Choroid plexus epithelial cell (primary cell): Measurements from ENCODE around the gene OTUD4.
"Not testable (repeated sequence)": the region's sequence is repeated elsewhere in the genome, so short reads cannot be mapped to it uniquely, and the experiment has no call there.

ENCODE experiments used
- DNase-seq: peaks from one replicate; pipeline ENCODE4 v3.0.0-alpha.2; 2010; ENCODE audit warnings: low read depth
- H3K4me3 ChIP-seq: 2 replicates; pipeline ENCODE4 v1.5.1; 2011; ENCODE audit warnings: low read depth, mild to moderate bottlenecking, control low read depth, low read length, moderate library complexity
- TF ChIP-seq, protein P1 (sequence below): conservative IDR thresholded peaks from 2 replicates; pipeline ENCODE4 v1.5.1; 2011; ENCODE audit warnings: low read depth, mild to moderate bottlenecking, control low read depth, inconsistent platforms, low read length, moderate library complexity

The OTUD4 gene

GRCh38 chr4:145153904-145154298, 26.5 kb downstream of the OTUD4 start:
- no peak for DNase-seq
- TF ChIP-seq, protein P1, sequence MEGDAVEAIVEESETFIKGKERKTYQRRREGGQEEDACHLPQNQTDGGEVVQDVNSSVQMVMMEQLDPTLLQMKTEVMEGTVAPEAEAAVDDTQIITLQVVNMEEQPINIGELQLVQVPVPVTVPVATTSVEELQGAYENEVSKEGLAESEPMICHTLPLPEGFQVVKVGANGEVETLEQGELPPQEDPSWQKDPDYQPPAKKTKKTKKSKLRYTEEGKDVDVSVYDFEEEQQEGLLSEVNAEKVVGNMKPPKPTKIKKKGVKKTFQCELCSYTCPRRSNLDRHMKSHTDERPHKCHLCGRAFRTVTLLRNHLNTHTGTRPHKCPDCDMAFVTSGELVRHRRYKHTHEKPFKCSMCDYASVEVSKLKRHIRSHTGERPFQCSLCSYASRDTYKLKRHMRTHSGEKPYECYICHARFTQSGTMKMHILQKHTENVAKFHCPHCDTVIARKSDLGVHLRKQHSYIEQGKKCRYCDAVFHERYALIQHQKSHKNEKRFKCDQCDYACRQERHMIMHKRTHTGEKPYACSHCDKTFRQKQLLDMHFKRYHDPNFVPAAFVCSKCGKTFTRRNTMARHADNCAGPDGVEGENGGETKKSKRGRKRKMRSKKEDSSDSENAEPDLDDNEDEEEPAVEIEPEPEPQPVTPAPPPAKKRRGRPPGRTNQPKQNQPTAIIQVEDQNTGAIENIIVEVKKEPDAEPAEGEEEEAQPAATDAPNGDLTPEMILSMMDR, result no peak
- no peak overlapping the region for H3K4me3 ChIP-seq

- TF ChIP-seq, protein P1, result no peak
- no peak overlapping the region for H3K4me3 ChIP-seq
- no peak for DNase-seq
These were observed 27.0 kb downstream of the OTUD4 start for GRCh38 chr4:145153181-145153903.

DNA sequence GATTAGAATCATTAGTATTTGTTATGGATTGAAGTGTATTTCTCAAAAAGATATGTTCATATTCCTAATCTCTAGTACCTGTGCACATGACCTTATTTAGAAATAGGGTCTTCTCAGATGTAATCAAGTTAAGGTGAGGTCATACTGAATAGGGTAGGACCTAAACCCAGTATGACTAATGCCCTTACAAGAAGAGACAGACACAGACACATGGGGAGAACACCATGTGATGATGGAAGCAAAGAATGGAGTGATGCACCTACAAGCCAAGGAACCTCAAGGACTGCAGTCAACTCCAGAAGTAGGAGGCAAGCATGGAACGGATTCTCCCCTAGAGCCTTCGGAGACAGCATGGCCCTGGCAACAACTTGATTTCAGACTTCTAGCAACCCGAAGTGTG, 31.4 kb downstream of the OTUD4 start:
- TF ChIP-seq, protein P1, result no peak
- no peak for DNase-seq
- no peak overlapping the region for H3K4me3 ChIP-seq

DNA sequence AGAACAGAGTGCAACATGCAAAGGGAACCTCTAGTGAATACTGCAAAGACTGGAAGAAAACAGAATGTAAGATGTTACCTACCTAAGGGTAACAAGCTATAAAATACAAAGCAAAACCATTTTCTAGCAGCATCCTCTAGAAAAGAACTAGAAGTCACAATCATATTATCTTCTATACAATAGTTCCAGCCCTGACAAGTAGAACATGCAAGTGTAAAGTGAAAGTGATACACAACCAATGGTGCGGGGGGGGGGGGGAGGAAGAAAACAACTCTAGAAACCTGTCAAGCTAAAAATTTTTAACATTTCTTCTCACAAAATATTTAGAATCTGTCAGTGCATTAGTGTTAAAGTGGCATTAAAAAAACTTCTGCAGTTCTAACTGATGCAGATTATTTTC, 44.2 kb downstream of the OTUD4 start:
- not testable (repeated sequence) for DNase-seq

GRCh38 chr4:145132511-145133098, 47.8 kb downstream of the OTUD4 start:
- no peak overlapping the region for H3K4me3 ChIP-seq
- DNase-seq, result peak; percentile 47
- TF ChIP-seq, protein P1, result no peak

More for the DNA sequence above, 44.2 kb downstream of the OTUD4 start:
- H3K4me3 ChIP-seq, result not testable (repeated sequence)

GRCh38 chr4:145131848-145132247, 48.5 kb downstream of the OTUD4 start:
- TF ChIP-seq, protein P1, result no peak
- DNase-seq, result no peak
- H3K4me3 ChIP-seq, result no peak overlapping the region

GRCh38 chr4:145130788-145131399, 49.5 kb downstream of the OTUD4 start:
- H3K4me3 ChIP-seq, result no peak overlapping the region
- TF ChIP-seq, protein P1, result no peak
- peak; percentile 85 for DNase-seq
